ENCODE data around the gene SIT1.

Gene SIT1

GRCh38 chr9:35606138-35606504, 44.6 kb downstream of the SIT1 start:
- DNase-seq (ENCODE audit: low read depth in 2 of 2): no peak

- no peak for DNase-seq (ENCODE audit: low read depth in 2 of 2)
Observed at GRCh38 chr9:35605351-35606137, 45.2 kb downstream of the SIT1 start.

DNA sequence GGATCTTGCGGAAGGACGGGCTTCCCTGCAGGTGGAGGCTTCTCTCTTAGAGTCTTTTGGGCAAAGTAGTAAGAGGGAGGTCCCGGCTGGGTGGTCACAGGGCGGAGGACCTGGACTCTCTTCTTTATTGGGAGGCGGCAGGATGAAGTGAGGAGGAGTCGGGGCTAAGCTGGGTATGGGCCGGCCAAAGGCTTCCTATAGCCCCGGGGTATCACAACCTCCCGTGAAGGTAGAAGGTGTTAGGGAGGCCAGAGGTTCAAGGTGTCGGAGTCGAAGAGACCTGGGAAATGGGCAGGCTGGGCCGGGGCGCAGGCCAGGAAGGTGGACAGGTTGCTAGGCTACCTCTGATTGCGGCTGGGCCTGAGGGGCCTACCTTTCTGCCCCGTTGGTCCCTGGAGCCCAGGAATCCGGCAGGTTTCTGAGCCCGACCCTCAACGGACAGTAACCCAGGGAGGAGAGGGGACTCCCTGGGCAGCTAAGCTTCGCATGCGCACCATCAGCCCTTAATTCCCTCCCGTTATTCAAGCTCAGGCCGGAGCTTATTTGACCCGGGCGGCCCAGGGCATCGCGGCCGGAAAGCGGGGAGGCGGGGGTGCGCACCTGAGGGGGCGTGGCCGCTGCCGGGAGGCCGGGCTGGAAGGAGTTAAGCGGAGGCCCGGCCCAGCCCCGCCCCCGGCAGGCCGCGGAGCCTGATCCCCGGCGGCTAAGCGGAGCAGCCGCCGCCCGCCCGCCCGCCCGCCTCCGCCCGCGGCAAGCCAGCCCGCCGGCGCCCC, 46.0 kb downstream of the SIT1 start, which contains the start of gene TESK1:
TESK1 (plus strand) TSS at position 685 of the 773 bp plus-strand sequence. CDS start 358 bp downstream, outside the sequence.
- DNase-seq (ENCODE audit: low read depth in 2 of 2): peak; percentile 58 to 75

DNA sequence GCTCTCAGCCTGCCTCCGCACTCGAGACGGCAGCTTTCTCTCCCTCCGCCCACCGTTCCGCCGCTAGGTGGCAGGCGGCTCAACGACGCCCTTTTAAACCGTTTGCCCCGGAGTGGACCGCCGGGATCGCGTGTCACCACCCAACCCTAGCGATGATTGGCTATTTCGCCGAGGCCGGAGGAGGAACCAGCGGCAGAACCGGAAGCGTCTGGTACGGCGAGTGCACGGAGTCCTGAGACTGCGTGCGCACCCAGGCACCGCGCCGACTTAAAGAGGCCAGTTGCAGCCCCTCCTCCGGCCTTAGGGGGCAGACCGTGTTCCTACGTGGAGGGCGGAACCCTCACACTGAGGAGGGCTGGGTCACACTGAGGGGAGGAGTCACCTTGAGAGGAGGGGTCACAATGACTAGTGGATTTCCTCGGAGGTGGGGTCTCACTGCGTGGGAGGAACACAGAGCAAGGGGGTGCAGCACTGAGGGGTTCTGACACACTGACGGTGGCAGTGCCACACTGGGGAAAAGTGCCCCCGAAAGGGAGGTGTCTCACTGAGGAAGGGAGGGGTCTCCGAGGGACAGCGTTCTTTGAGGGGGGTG, 46.6 kb downstream of the SIT1 start:
- peak; percentile 94 to 97 for DNase-seq (ENCODE audit: low read depth in 2 of 2)

GRCh38 chr9:35603506-35603985, 47.2 kb downstream of the SIT1 start:
- DNase-seq (ENCODE audit: low read depth in 2 of 2): peak in 1 of 2 donors; percentile 8

- DNase-seq (ENCODE audit: low read depth in 2 of 2): no peak
Observed at GRCh38 chr9:35599763-35600604, 50.7 kb downstream of the SIT1 start.
